Thyroid gland (tissue), 4 donors: ENCODE results near the gene MRPS27. TPM values are rescaled to one million over a fixed set of nuclear protein-coding genes. Genes with fewer than 3 reads are reported as not detected.
A peak's percentile ranks its signal among the peaks of the same experiment; 100 is the strongest.

Experiments used
- DNase-seq, 2 donors: peaks; one replicate each; pipeline ENCODE4 v3.0.0-alpha.2; 2019
- H3K27ac ChIP-seq, 3 donors: fragments of 200-600 bp; sonication (generic); 1 replicate in 2 of 3; 2 replicates in 1 of 3; pipeline ENCODE4 v1.5.1; 2016 to 2019; ENCODE audit warnings: mild to moderate bottlenecking in 1 of 3, moderate library complexity in 1 of 3
- H3K27me3 ChIP-seq: fragments of 200-600 bp; sonication (generic); one replicate; pipeline ENCODE4 v1.5.1; 2019
- H3K36me3 ChIP-seq, 2 donors: fragments of 200-600 bp; sonication (generic); one replicate each; pipeline ENCODE4 v1.5.1; 2016 to 2019
- H3K4me1 ChIP-seq, 2 donors: fragments of 200-600 bp; sonication (generic); one replicate each; pipeline ENCODE4 v1.5.1; 2017 to 2019
- H3K4me3 ChIP-seq, 3 donors: fragments of 200-600 bp; sonication (generic); replicated peaks in 1 of 3; 1 replicate in 2 of 3; 2 replicates in 1 of 3; pipeline ENCODE4 v1.5.1; 2016; ENCODE audit warnings: mild to moderate bottlenecking in 1 of 3
- H3K9me3 ChIP-seq: fragments of 200-600 bp; sonication (generic); one replicate; pipeline ENCODE4 v1.5.1; 2017
- POLR2A ChIP-seq, 2 donors: fragments of 450-650 bp; IDR thresholded peaks; one replicate each; pipeline ENCODE4 v1.6.1; 2017; ENCODE audit warnings: antibody characterized with exemption in 2 of 2, mild to moderate bottlenecking in 2 of 2, moderate library complexity in 1 of 2
- WGBS, 2 donors: methylation state at CpG; one replicate each; pipeline ENCODE4 v1.1.5; 2017; 5-methylcytosine and 5-hydroxymethylcytosine counted together
- intact Hi-C: fragments of 100-400 bp; cut with DNase I; formaldehyde crosslinking; loops from one replicate; pipeline ENCODE4 v1.15.1; 2023
- total RNA-seq, 4 donors: library from RNA; depleted of rRNA; stranded (reverse); fragments of >200 nt; gene quantifications; one replicate each; pipeline ENCODE4 v1.2.3, GENCODE V29; 2016
- TF ChIP-seq, protein P1 (sequence below), 6 experiments: fragments of 200-600 bp in 3 of 6; fragments of 450-650 bp in 3 of 6; sonication (generic) in 3 of 6; IDR thresholded peaks; one replicate each; pipeline ENCODE4 v1.5.1; 2016 to 2019; ENCODE audit warnings: antibody characterized with exemption in 6 of 6, mild to moderate bottlenecking in 2 of 6, inconsistent platforms in 1 of 6, moderate library complexity in 1 of 6

Gene MRPS27
- total RNA-seq, 4 donors from 2014 or later: 71.4 to 86.1 (median 80.4) TPM

DNA sequence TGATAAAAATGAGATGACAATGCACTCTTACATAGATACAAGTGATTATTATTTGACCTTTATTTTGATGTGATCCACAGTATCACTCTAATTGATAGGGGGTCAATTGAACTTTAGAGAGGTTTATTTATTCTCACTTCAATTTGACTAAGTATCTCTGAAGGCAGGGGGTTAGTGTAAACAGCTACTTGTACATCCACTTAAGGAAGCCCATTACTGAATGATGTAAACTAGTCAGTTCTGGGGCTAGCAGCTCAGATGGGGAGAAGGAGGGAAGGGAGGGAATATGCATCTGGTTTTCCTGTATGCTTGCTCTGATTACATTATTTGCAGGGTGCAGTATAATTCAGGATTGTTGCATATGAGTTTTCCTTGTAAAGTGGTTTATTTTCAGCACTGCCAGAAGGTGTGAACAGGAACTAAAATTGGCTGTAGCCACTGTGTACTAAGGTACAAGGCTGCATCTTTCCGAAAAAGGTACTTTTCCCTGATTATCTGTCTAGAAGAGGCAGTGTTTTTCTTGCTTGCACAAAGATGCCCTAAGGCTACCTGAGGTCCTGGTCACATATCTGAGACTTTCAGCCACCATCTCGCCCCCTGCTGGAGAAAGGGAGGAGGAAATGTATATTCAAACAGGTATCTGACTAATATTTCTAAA is 51.2 kb downstream of the MRPS27 start:
- peak; percentile 35 to 45 for DNase-seq
- WGBS, 2 donors: 57 to 64% methylated on average over 2 of the region's 2 CpGs
- intact Hi-C loops: no loop called here
- Histone ChIP-seq H3K27me3 (no peaks in the 10 kb centered on the region), H3K27ac (no peak overlapping the region), H3K4me3 (no peak overlapping the region), H3K36me3 (no peaks in the 10 kb centered on the region), H3K9me3 (no peaks in the 10 kb centered on the region), H3K4me1 (peaks cover 6 to 14% of the 10 kb centered on the region in 2 donors)
- no peak for TF ChIP-seq POLR2A (IDR thresholded peaks at IDR 0.05)
- TF ChIP-seq, protein P1, sequence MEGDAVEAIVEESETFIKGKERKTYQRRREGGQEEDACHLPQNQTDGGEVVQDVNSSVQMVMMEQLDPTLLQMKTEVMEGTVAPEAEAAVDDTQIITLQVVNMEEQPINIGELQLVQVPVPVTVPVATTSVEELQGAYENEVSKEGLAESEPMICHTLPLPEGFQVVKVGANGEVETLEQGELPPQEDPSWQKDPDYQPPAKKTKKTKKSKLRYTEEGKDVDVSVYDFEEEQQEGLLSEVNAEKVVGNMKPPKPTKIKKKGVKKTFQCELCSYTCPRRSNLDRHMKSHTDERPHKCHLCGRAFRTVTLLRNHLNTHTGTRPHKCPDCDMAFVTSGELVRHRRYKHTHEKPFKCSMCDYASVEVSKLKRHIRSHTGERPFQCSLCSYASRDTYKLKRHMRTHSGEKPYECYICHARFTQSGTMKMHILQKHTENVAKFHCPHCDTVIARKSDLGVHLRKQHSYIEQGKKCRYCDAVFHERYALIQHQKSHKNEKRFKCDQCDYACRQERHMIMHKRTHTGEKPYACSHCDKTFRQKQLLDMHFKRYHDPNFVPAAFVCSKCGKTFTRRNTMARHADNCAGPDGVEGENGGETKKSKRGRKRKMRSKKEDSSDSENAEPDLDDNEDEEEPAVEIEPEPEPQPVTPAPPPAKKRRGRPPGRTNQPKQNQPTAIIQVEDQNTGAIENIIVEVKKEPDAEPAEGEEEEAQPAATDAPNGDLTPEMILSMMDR (IDR thresholded peaks at IDR 0.05): peak in 5 of 6 experiments; percentile 11 to 53 (median 30)

DNA sequence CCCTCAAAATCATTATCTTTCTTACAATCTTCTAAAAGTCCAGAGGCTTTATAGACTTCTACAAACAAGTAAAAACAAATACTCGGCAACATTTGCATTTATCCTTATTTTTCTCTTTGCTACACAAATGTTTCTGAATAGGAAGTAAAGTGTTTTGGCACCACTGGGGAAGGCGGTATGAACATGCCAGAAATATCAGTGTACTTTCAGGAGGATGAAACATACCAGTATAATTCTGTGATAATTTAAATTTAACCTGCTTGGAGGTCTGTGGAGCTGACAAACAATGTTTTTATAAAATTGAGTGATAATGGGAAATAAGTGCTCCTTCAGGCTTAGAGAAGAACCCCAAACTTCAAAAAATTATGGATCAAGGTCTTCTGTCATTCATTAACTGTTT is 51.8 kb downstream of the MRPS27 start:
- DNase-seq: no peak
- Histone ChIP-seq H3K9me3 (no peaks in the 10 kb centered on the region), H3K27me3 (no peaks in the 10 kb centered on the region), H3K36me3 (no peaks in the 10 kb centered on the region), H3K27ac (no peak overlapping the region), H3K4me3 (no peak overlapping the region), H3K4me1 (peaks cover 6 to 14% of the 10 kb centered on the region in 2 donors)
- intact Hi-C loops: no loop called here
- 79 to 86% methylated on average over 2 of the region's 2 CpGs for WGBS, 2 donors
- no peak for TF ChIP-seq POLR2A (IDR thresholded peaks at IDR 0.05)

DNA sequence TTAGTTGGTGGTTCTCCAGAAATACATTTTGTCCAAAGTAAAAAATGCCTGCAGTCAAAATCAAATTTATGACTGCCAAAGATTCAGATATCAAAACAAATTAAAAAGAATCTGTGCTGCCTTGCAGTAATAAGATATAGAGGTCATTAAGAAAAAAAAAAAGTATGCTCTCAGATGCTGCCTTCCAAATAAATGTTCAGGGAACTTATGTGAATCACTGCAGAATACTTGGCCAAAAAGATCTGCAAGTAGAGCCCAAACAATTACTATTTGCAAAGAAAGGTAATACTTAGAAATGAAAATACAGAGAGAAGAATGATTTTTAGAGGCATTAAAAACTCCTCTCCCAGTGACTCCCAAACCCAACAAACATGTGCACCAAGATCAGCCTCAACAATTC is 52.4 kb downstream of the MRPS27 start:
- intact Hi-C loops: no loop called here
- Histone ChIP-seq H3K9me3 (no peaks in the 10 kb centered on the region), H3K36me3 (no peaks in the 10 kb centered on the region), H3K27ac (no peak overlapping the region), H3K4me3 (no peak overlapping the region), H3K27me3 (no peaks in the 10 kb centered on the region), H3K4me1 (peaks cover 6 to 14% of the 10 kb centered on the region in 2 donors)
- TF ChIP-seq, protein P1 (IDR thresholded peaks at IDR 0.05): no peak
- TF ChIP-seq POLR2A (IDR thresholded peaks at IDR 0.05): no peak
- DNase-seq: no peak

DNA sequence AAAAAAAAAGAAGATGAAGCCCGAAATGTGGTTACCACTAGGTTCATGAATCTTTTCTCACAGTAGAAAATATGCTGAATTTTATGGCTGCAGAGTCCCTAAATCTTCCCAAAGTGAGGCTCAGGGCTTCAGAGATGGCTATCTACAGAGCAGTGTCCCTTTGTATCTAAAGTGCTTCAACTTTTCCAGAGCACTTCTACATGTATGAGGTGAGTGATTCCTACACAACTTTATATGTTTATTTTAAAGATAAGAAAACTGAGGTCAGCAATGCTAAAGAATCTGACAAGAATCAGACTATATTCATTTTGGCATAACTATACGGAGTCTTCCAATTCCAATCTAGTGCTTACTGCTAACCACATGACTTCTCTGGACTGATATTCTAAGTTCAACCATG is 53.2 kb downstream of the MRPS27 start:
- no peak for DNase-seq
- no peak overlapping the region for H3K4me3 ChIP-seq
- intact Hi-C loops: no loop called here
- TF ChIP-seq, protein P1 (IDR thresholded peaks at IDR 0.05): no peak
- TF ChIP-seq POLR2A (IDR thresholded peaks at IDR 0.05): no peak
- H3K9me3 ChIP-seq: no peaks in the 10 kb centered on the region
- WGBS, 2 donors: 95% methylated on average over 2 of the region's 2 CpGs
- H3K4me1 ChIP-seq: peaks cover 6 to 14% of the 10 kb centered on the region in 2 donors
- no peaks in the 10 kb centered on the region for H3K27me3 ChIP-seq
- no peaks in the 10 kb centered on the region for H3K36me3 ChIP-seq
- H3K27ac ChIP-seq: no peak overlapping the region

DNA sequence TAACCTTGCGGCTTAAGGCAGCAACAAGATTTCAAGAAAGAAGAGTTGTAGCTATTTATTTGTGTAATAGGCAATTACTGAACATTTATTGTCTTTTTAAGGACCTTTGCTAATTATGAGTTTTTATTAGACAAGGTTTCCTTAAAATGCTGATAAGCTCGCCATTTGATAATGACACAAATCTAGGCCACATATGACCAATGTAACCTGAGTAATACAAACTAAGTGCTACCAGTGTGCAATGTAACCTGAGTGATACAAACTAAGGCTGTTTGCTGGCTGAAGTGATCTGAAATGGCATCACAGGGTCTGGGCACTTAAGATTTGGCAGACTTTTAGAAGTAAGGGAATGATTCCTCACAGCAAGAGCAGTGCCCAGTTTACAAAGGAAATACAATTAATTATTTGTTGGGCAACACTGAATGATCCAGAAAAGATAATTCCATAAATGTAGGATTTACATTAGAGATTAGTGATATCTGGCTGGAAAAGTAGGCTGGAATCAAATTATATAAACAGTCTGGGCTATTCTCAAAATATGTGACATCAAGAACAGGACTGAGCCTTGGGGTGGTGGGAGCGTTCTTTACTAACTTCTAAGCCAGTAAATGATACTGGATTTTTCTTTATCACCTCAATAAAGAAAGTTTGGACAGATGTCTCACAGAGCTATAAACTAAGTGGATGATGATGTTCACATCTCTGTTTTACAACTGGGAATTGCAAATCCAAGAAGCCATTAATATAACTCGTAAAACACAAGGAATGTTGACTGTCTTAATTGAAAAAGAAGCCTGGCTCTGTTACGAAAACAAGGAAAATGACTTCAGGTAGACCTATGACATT is 54.8 kb downstream of the MRPS27 start:
- H3K36me3 ChIP-seq: no peaks in the 10 kb centered on the region
- H3K27me3 ChIP-seq: no peaks in the 10 kb centered on the region
- H3K9me3 ChIP-seq: no peaks in the 10 kb centered on the region
- DNase-seq: peak; percentile 15 to 27
- 95 to 97% methylated on average over 5 of the region's 5 CpGs for WGBS, 2 donors
- no peak overlapping the region for H3K4me3 ChIP-seq
- TF ChIP-seq, protein P1 (IDR thresholded peaks at IDR 0.05): no peak
- no peak for TF ChIP-seq POLR2A (IDR thresholded peaks at IDR 0.05)
- no peak overlapping the region for H3K27ac ChIP-seq
- intact Hi-C loops: no loop called here
- H3K4me1 ChIP-seq: peaks cover 6 to 14% of the 10 kb centered on the region in 2 donors
